Vagina (tissue), 2 donors: ENCODE data around the gene LIN28B.

Experiments used
- POLR2AphosphoS5 ChIP-seq, 2 donors: sonication (generic); formaldehyde crosslinking; IDR thresholded peaks; one replicate each; pipeline ENCODE4 v1.9.0; 2017; ENCODE audit warnings: antibody characterized with exemption in 2 of 2, mild to moderate bottlenecking in 2 of 2, low read depth in 1 of 2; ENCODE audit not compliant: insufficient read depth in 1 of 2
- TF ChIP-seq, protein P1 (sequence below), 3 experiments: fragments of 450-650 bp in 2 of 3; fragments of 200-600 bp in 1 of 3; sonication (generic) in 1 of 3; IDR thresholded peaks; one replicate each; pipeline ENCODE4 v1.5.1; 2017 to 2019; ENCODE audit warnings: antibody characterized with exemption in 3 of 3, mild to moderate bottlenecking in 2 of 3, moderate library complexity in 2 of 3

DNA sequence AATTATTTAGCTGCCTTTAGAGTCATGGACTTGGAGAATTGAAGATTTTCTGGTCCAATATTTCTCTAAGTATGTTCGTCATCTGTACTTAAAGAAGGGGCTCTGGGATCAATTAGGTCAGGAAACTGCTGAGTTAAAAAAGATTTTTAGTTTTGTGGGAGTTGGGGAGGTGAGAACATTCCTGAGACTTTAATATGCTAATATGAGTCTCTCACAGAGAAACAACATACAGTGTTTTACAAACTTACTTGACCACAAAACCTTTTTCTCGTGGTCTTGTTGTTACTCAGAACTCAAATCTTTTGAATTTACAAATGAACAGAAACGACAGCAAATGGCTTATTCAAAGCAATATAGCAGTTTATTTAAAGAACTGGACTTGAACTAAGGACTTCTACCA, 67.9 kb downstream of the LIN28B start:
- TF ChIP-seq, protein P1, sequence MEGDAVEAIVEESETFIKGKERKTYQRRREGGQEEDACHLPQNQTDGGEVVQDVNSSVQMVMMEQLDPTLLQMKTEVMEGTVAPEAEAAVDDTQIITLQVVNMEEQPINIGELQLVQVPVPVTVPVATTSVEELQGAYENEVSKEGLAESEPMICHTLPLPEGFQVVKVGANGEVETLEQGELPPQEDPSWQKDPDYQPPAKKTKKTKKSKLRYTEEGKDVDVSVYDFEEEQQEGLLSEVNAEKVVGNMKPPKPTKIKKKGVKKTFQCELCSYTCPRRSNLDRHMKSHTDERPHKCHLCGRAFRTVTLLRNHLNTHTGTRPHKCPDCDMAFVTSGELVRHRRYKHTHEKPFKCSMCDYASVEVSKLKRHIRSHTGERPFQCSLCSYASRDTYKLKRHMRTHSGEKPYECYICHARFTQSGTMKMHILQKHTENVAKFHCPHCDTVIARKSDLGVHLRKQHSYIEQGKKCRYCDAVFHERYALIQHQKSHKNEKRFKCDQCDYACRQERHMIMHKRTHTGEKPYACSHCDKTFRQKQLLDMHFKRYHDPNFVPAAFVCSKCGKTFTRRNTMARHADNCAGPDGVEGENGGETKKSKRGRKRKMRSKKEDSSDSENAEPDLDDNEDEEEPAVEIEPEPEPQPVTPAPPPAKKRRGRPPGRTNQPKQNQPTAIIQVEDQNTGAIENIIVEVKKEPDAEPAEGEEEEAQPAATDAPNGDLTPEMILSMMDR (IDR thresholded peaks at IDR 0.05): no peak
- no peak for TF ChIP-seq POLR2AphosphoS5 (IDR thresholded peaks at IDR 0.05; ENCODE audit: insufficient read depth in 1 of 2, low read depth in 1 of 2)
